HG02763 (cell line): Measurements from ENCODE around the gene GAS2L2.
"Not testable (repeated sequence)": the region's sequence is repeated elsewhere in the genome, so short reads cannot be mapped to it uniquely, and the experiment has no call there.

Source experiments
- ATAC-seq: cut with Tn5 transposase; IDR thresholded peaks from one replicate; pipeline ENCODE4 v1.9.1; 2021; ENCODE audit warnings: mild to moderate bottlenecking, moderate library complexity; ENCODE audit not compliant: unreplicated experiment

The GAS2L2 gene

GRCh38 chr17:35773679-35774425, 20.8 kb upstream of the GAS2L2 start:
- no peak for ATAC-seq

- ATAC-seq = no peak
Observed at GRCh38 chr17:35773129-35773528, 20.1 kb upstream of the GAS2L2 start.

DNA sequence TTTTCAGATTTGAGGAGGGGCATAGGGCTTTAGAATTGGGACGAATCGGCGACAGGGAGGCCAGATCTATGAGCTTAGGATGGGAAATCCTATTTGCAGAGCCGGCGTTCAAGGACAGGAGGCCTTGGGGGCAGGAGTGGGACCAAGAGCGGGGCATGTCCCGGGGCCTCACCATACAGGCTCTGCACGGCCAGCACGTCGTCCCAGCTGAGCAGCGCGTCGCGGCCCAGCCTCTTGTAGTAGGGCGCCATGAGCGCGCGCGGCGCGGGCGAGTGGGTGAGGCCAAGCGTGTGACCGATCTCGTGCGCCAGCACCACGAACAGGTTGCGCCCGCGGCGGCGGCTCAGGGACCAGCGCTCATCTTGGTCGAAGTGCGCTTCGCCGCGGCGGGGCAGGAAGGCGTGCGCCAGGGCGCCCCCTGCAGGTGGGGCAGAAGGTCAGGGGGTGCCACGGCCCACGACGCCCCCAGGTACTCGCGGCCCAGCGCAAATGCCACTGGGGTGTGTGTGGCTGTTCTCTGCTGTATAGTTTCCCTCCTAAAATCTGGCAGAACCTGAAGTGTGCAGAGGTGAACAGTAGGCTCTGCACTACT, 17.0 kb upstream of the GAS2L2 start:
- no peak for ATAC-seq

DNA sequence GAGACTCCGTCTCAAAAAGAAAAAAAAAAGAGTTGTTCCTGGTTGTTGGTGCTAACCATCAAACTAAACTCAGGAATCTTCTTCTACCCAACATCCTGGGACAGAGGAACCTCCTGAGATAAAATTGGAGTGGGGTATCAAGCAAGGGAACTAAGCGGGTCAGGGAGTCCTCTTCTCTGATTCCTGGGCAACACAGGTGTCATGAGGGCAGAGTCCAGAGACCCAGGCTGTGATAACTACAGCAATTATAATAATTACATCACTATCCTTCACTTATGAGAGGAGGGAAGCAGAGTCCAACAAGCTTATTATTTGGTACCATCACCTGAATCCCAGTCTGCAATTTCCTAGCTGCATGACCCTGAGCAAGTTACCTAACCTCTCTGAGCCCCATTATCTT, 15.8 kb upstream of the GAS2L2 start:
- no peak for ATAC-seq

DNA sequence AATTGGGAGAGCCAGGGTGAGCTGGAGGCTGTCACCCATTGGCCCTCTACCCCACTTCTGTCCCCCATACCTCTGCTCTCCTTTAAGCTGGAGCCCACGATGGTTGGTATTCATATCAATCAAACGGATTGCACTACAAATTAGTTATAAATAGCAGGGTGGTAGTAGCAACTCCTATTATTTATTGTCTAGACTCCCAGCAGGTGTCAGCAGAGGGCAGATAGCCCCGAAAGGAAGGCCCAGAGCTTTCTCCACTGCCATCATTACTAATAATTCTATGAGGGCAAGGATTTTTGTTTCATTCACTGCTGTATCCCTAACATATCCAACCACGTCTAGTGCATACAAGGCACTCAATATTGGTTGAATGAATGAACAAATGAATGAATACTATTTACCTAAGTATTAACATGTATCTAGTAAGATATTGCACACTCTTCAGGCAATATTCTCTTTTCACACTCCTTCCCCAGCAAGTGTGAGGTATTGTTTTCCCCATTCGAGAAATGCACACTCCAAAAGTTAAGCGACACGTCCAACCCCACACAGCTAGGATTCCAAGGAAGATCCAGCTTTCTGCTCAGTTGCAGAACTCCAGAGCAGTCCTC, 14.0 kb upstream of the GAS2L2 start:
- ATAC-seq = no peak

GRCh38 chr17:35766489-35766877, 13.4 kb upstream of the GAS2L2 start:
- ATAC-seq = no peak

DNA sequence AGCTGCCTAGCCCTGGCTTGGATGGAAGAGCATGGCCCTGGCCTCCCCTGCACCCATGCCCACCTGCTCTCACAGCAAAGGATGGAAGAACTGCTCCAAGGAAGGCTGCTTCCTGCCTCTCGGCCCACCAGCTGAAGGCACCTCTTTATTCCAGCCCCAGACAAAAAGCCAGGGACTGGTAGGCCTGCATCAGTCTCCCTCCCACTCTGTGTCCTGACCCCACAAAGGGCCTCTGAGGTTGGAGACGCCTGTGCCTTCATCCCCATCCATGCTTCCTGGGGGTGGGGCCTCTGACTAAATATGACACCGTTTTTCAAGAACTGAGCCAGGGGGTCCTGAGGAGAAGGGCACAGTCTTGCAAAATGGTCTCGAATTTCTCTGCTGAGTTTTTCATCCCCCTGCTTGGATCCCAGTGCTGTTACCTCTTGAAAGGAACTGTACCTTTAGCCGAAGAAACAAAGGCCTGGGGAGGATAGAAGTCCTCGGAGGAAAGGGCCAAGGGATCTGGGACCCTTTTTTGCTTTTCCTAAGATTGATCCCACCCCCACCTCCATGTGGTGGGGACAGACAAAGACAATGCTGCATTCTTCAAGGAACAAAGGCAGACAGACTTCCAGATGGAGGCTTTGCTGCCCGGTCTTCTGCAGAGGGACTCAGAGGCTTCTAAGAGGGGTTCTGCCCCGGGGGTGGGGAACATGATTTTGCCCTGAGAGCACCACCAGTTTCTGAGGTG, 12.9 kb upstream of the GAS2L2 start:
- ATAC-seq = no peak

DNA sequence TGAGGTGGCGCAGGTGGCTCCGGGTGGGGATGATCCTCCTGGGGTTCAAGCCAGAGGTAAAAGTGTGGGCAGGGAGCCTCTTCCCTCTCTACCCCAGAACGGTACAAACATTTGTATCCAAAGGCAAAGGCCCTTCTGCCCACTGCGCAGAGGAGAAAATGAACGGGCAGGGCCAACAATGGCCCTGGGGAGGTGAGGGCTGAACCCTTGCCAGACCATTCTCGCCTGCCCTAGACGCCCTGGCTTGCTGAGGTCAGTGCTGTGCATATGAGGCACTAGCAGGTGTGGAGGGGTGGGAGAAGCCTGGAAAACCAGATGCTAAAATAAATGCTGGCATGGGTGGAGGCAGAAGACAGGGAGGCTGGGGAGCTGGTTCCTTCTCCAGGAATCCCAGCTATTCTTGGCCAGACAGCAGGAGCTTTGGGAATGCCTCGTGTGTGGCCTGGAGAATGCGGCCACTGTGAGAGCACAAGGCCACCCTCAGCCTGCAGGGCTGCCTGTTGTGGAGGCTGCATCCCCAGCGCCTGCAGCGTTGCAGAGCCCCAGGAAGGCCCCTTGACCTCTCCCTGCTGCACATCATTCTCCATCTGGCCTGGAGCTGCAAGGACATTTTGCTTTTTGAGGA, 12.2 kb upstream of the GAS2L2 start:
- no peak for ATAC-seq

- peak; percentile 89 for ATAC-seq
Observed at GRCh38 chr17:35764123-35764991, 11.3 kb upstream of the GAS2L2 start.

- no peak for ATAC-seq
Observed at GRCh38 chr17:35763767-35764122, 10.7 kb upstream of the GAS2L2 start.

DNA sequence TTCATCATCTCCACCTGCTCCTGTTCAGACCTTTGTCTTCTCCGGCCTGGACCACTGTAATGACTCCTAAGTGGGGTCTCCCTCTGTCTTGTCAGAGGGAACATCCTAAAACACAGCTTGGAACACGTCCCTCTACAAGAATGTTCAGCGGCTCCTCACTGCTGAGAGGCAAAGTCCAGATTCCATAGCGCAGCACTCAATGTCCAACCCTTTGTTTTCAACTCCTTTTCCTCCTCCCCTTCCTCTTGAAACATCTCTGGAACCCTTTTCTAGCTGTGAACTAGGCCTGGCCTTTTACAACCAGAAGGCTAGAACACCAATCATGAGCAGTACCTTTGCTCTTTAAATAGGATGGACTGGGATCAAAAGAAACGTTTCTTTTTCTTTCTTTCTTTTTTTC, 8.6 kb upstream of the GAS2L2 start:
- no peak for ATAC-seq

- no peak for ATAC-seq
Observed at GRCh38 chr17:35760587-35760986, 7.5 kb upstream of the GAS2L2 start, which contains the start of gene C17orf50. Gene C17orf50, plus strand, starts transcription at chr17:35760887. Its CDS starts 55 bp downstream, at chr17:35760942.

DNA sequence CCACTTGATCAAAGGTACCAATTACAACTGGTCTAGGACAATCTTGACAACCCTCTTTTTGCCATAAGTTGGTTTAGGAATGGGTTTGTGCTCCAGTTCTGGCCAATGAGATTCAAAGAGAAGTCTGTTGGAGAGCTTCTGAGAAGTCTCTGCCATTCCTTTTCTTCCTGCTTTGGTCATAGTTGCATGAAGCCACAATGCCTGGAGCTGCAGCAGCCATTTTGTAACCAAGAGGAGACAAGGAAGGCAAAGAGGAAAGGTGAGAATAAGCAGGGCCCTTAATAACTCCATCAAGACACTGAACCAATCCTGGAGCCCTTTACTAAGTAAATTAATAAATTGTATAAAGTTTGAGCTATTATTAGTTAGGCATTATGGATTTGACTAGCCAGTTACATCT, 4.2 kb upstream of the GAS2L2 start:
- no peak for ATAC-seq

- no peak for ATAC-seq
Observed at GRCh38 chr17:35752471-35752870, 568 bp downstream of the GAS2L2 start.

DNA sequence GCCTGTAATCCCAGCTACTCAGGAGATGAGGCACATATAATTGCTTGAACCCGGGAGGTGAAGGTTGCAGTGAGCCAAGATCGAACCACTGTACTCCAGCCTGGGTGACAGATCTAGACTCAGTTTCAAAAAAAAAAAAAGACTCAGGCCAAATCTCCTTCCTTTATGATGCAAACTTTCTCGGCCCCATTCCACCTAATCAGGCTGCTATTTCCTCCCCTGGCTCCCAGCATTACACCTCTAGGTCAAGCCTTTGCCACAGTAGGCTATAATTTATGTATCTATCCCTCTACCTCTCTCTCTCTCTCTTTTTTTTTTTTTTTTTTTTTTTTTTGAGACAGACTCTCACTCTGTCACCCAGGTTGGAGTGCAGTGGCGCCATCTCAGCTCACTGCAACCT, 1.5 kb downstream of the GAS2L2 start:
- not testable (repeated sequence) for ATAC-seq

DNA sequence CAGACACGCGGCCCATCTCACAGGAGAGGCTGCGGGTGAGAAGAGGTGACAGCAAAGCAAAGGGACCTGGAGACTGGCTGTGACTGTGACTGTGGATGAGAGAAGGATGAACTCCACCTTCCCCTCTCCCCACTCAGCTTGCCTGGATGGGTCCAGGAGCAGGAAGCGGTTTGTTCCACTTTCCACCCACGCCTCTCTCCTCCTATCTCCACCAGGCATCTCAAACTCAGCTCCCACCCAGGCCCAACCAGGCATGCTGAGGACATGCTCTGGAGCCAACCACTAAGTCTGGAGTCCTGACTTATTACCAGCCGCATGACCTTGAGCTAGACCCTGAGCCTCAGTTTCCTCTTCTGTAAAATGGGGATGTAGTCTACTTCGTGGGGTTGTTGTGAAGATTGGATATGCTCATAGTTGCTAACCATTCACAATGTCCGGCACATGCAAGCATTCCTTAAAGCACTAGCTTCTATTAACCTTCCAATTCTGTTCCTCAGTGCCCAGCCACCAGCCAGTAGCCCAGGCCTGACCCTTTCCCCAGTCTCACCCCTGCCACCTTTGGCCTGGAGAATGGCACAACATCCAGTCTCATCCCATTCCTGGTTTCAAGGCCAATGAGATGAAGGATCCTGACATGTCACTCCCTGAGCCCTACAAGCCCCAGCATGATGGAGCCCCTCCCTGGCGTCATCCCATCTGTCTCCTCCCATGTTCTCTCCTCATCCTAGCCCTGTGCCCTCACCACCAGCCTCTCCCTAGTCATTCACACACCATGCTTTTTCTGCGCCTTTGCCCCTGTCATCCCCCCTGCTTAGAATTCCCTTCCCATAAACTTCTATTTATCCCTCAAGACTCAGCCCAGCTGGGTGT, 2.3 kb downstream of the GAS2L2 start:
- ATAC-seq = no peak

DNA sequence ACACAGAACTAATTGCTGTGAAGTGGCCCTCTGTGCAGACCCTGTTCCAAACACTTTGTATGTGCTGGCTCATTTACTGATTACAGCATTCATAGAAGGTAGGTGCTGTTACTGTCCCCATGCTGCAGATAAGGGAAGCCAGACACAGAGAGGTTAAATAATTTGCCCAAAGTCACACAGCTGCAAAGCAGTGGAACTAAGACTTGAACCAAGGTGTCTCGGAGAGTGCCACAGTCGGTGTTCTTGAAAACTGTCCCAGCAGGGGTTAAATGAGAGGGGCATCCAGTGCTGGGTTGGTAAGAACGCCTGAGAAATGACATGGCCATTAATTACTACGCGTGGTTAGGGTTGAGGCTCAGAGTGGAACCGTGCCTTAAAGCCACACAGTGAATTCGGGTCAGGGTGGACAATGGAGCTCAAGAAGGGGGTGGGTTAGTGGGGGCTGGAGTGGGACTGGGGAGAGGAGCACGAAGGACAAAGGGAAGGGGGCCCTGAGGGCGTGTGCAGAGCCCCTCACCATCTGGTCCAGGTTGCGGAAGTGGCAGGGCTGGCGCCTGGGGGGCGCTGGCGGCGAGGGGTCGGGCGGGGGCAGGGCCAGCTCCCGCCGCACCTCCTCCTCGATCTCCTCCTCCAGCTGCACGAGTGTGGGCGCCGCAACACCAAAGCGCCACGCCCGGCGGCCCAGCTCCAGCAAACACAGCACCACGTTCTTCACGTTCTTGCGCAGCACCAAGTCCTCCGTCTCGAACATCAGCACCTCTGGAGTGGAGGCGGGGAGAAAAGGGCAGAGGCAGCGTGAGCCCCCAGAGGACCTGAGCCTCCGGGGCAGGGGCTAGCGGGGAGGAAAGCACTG, 3.3 kb downstream of the GAS2L2 start:
- ATAC-seq = no peak

DNA sequence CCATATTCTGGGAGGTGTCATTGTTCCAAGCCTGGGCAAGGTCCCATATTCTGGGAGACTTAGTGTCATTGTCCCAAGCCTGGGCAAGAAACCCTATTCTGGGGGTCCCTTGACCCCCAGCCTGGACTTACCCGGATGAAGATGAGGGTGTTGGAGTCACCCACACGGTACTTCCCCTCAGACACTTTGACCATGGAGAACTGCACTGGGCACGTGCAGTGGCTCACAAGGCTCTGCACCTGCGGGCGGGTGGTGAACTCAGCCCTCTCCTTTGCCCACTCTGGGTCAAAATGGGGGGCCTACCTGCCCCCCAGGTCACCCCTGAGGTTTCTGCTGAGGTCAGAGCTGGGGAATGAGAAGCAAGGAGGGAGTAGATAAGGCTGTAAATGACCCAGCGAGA, 4.1 kb downstream of the GAS2L2 start:
- no peak for ATAC-seq
